ENCODE results near the gene SETD3. TPM values are rescaled to one million over a fixed set of nuclear protein-coding genes. Genes with fewer than 3 reads are reported as not detected.

Gene SETD3
- 51.2 TPM for polyA plus RNA-seq (2013, experiment 1 of 2)
- polyA plus RNA-seq (2013, experiment 2 of 2) = 48.2 TPM

GRCh38 chr14:99479906-99480869 lies at the start of gene SETD3:
SETD3 (minus strand) TSS chr14:99480859; CDS start chr14:99465805, 15,054 bp downstream.
- H3K4me1 ChIP-seq (ENCODE audit: control insufficient read depth, insufficient read depth, low read length, poor library complexity, severe bottlenecking) = peaks cover 37% of the 10 kb centered on the region
- peak within 1 kb of the TSS; percentile 98 for H3K4me3 ChIP-seq (ENCODE audit: extremely low read depth, insufficient read depth, low read length, poor library complexity, severe bottlenecking)
- 0% methylated on average over 65 to 85 of the region's 122 CpGs for WGBS, 2 experiments (ENCODE audit: insufficient coverage in 2 of 2)
- no peaks in the 10 kb centered on the region for H3K36me3 ChIP-seq (ENCODE audit: control insufficient read depth, insufficient read depth, low read length)
- H3K27ac ChIP-seq (ENCODE audit: low read depth, low read length, severe bottlenecking) = peak within 1 kb of the TSS; percentile 99
- no peaks in the 10 kb centered on the region for H3K9me3 ChIP-seq (ENCODE audit: control insufficient read depth, low read length)

- Histone ChIP-seq H3K9me3 (ENCODE audit: control insufficient read depth, low read length) (no peaks in the 10 kb centered on the region), H3K4me1 (ENCODE audit: control insufficient read depth, insufficient read depth, low read length, poor library complexity, severe bottlenecking) (peaks cover 21% of the 10 kb centered on the region), H3K4me3 (ENCODE audit: extremely low read depth, insufficient read depth, low read length, poor library complexity, severe bottlenecking) (no peak overlapping the region), H3K36me3 (ENCODE audit: control insufficient read depth, insufficient read depth, low read length) (no peaks in the 10 kb centered on the region), H3K27ac (ENCODE audit: low read depth, low read length, severe bottlenecking) (no peak overlapping the region)
- WGBS, 2 experiments (ENCODE audit: insufficient coverage in 2 of 2) = 95 to 100% methylated on average over 4 of the region's 4 CpGs
Measured at GRCh38 chr14:99529899-99530298, 49.2 kb upstream of the SETD3 start.

GRCh38 chr14:99527427-99528076 lies 46.9 kb upstream of the SETD3 start:
- no peak overlapping the region for H3K4me3 ChIP-seq (ENCODE audit: extremely low read depth, insufficient read depth, low read length, poor library complexity, severe bottlenecking)
- 79 to 87% methylated on average over 14 to 19 of the region's 19 CpGs for WGBS, 2 experiments (ENCODE audit: insufficient coverage in 2 of 2)
- peaks cover 36% of the 10 kb centered on the region for H3K4me1 ChIP-seq (ENCODE audit: control insufficient read depth, insufficient read depth, low read length, poor library complexity, severe bottlenecking)
- H3K27ac ChIP-seq (ENCODE audit: low read depth, low read length, severe bottlenecking) = no peak overlapping the region
- no peaks in the 10 kb centered on the region for H3K9me3 ChIP-seq (ENCODE audit: control insufficient read depth, low read length)
- H3K36me3 ChIP-seq (ENCODE audit: control insufficient read depth, insufficient read depth, low read length) = no peaks in the 10 kb centered on the region

GRCh38 chr14:99527026-99527425 lies 46.4 kb upstream of the SETD3 start:
- Histone ChIP-seq H3K27ac (ENCODE audit: low read depth, low read length, severe bottlenecking) (no peak overlapping the region), H3K4me3 (ENCODE audit: extremely low read depth, insufficient read depth, low read length, poor library complexity, severe bottlenecking) (no peak overlapping the region), H3K4me1 (ENCODE audit: control insufficient read depth, insufficient read depth, low read length, poor library complexity, severe bottlenecking) (peaks cover 42% of the 10 kb centered on the region), H3K36me3 (ENCODE audit: control insufficient read depth, insufficient read depth, low read length) (no peaks in the 10 kb centered on the region), H3K9me3 (ENCODE audit: control insufficient read depth, low read length) (no peaks in the 10 kb centered on the region)
- WGBS, 2 experiments (ENCODE audit: insufficient coverage in 2 of 2) = 92 to 93% methylated on average over 11 to 12 of the region's 12 CpGs

GRCh38 chr14:99525699-99526080 lies 45.0 kb upstream of the SETD3 start:
- Histone ChIP-seq H3K4me3 (ENCODE audit: extremely low read depth, insufficient read depth, low read length, poor library complexity, severe bottlenecking) (no peak overlapping the region), H3K36me3 (ENCODE audit: control insufficient read depth, insufficient read depth, low read length) (no peaks in the 10 kb centered on the region), H3K4me1 (ENCODE audit: control insufficient read depth, insufficient read depth, low read length, poor library complexity, severe bottlenecking) (peaks cover 48% of the 10 kb centered on the region), H3K27ac (ENCODE audit: low read depth, low read length, severe bottlenecking) (no peak overlapping the region), H3K9me3 (ENCODE audit: control insufficient read depth, low read length) (no peaks in the 10 kb centered on the region)
- 82 to 94% methylated on average over 6 to 10 of the region's 12 CpGs for WGBS, 2 experiments (ENCODE audit: insufficient coverage in 2 of 2)

- no peaks in the 10 kb centered on the region for H3K36me3 ChIP-seq (ENCODE audit: control insufficient read depth, insufficient read depth, low read length)
- H3K9me3 ChIP-seq (ENCODE audit: control insufficient read depth, low read length) = no peaks in the 10 kb centered on the region
- H3K27ac ChIP-seq (ENCODE audit: low read depth, low read length, severe bottlenecking) = no peak overlapping the region
- H3K4me3 ChIP-seq (ENCODE audit: extremely low read depth, insufficient read depth, low read length, poor library complexity, severe bottlenecking) = no peak overlapping the region
- peaks cover 45% of the 10 kb centered on the region for H3K4me1 ChIP-seq (ENCODE audit: control insufficient read depth, insufficient read depth, low read length, poor library complexity, severe bottlenecking)
- 61 to 65% methylated on average over 11 to 16 of the region's 17 CpGs for WGBS, 2 experiments (ENCODE audit: insufficient coverage in 2 of 2)
Measured at GRCh38 chr14:99524804-99525698, 44.4 kb upstream of the SETD3 start.

GRCh38 chr14:99524091-99524661 lies 43.5 kb upstream of the SETD3 start:
- no peak overlapping the region for H3K4me3 ChIP-seq (ENCODE audit: extremely low read depth, insufficient read depth, low read length, poor library complexity, severe bottlenecking)
- H3K27ac ChIP-seq (ENCODE audit: low read depth, low read length, severe bottlenecking) = no peak overlapping the region
- WGBS, 2 experiments (ENCODE audit: insufficient coverage in 2 of 2) = 68 to 80% methylated on average over 6 to 10 of the region's 16 CpGs
- H3K9me3 ChIP-seq (ENCODE audit: control insufficient read depth, low read length) = no peaks in the 10 kb centered on the region
- H3K36me3 ChIP-seq (ENCODE audit: control insufficient read depth, insufficient read depth, low read length) = no peaks in the 10 kb centered on the region
- H3K4me1 ChIP-seq (ENCODE audit: control insufficient read depth, insufficient read depth, low read length, poor library complexity, severe bottlenecking) = peaks cover 45% of the 10 kb centered on the region

- Histone ChIP-seq H3K27ac (ENCODE audit: low read depth, low read length, severe bottlenecking) (peak overlapping the region; percentile 87), H3K4me3 (ENCODE audit: extremely low read depth, insufficient read depth, low read length, poor library complexity, severe bottlenecking) (no peak overlapping the region), H3K9me3 (ENCODE audit: control insufficient read depth, low read length) (no peaks in the 10 kb centered on the region), H3K4me1 (ENCODE audit: control insufficient read depth, insufficient read depth, low read length, poor library complexity, severe bottlenecking) (peaks cover 45% of the 10 kb centered on the region), H3K36me3 (ENCODE audit: control insufficient read depth, insufficient read depth, low read length) (no peaks in the 10 kb centered on the region)
- 71 to 76% methylated on average over 4 of the region's 5 CpGs for WGBS, 2 experiments (ENCODE audit: insufficient coverage in 2 of 2)
Measured at GRCh38 chr14:99523704-99524055, 43.0 kb upstream of the SETD3 start.

- WGBS, 2 experiments (ENCODE audit: insufficient coverage in 2 of 2) = 35 to 39% methylated on average over 10 of the region's 14 CpGs
- peaks cover 45% of the 10 kb centered on the region for H3K4me1 ChIP-seq (ENCODE audit: control insufficient read depth, insufficient read depth, low read length, poor library complexity, severe bottlenecking)
- H3K36me3 ChIP-seq (ENCODE audit: control insufficient read depth, insufficient read depth, low read length) = no peaks in the 10 kb centered on the region
- H3K4me3 ChIP-seq (ENCODE audit: extremely low read depth, insufficient read depth, low read length, poor library complexity, severe bottlenecking) = no peak overlapping the region
- no peaks in the 10 kb centered on the region for H3K9me3 ChIP-seq (ENCODE audit: control insufficient read depth, low read length)
- peak overlapping the region; percentile 87 for H3K27ac ChIP-seq (ENCODE audit: low read depth, low read length, severe bottlenecking)
Measured at GRCh38 chr14:99522934-99523703, 42.5 kb upstream of the SETD3 start.

All from mesodermal cell (in vitro differentiated cells).